K562 (cell line): ENCODE results near the gene TYROBP.

ENCODE experiments used
- KDM4B ChIP-seq, 2 experiments: fragments of 450-650 bp in 1 of 2; sonication (generic) in 1 of 2; IDR thresholded peaks; 2 replicates each; pipeline ENCODE4 v1.6.1; 2016 to 2017; ENCODE audit warnings: borderline replicate concordance in 2 of 2, antibody characterized with exemption in 1 of 2, low read depth in 1 of 2, mild to moderate bottlenecking in 1 of 2
- NRF1 ChIP-seq, 2 experiments: fragments of 450-650 bp; IDR thresholded peaks in 1 of 2; conservative IDR thresholded peaks in 1 of 2; 2 replicates each; pipeline ENCODE4 v1.6.1; 2014; ENCODE audit warnings: mild to moderate bottlenecking in 2 of 2
- RBM14 ChIP-seq: fragments of 200-400 bp; formaldehyde crosslinking; IDR thresholded peaks from 2 replicates; pipeline ENCODE4 v1.6.1; 2018; ENCODE audit warnings: low read depth, mild to moderate bottlenecking, low read length, moderate library complexity, borderline replicate concordance; ENCODE audit not compliant: insufficient read depth
- TAF1 ChIP-seq: IDR thresholded peaks from 2 replicates; pipeline ENCODE4 v1.6.1; 2011; ENCODE audit warnings: mild to moderate bottlenecking, low read length, moderate library complexity; ENCODE audit not compliant: insufficient read depth, control insufficient read depth, severe bottlenecking; ENCODE audit errors: extremely low read depth
- YBX1 ChIP-seq: fragments of 450-650 bp; IDR thresholded peaks from 2 replicates; pipeline ENCODE4 v1.7.1; 2016; ENCODE audit warnings: mild to moderate bottlenecking
- YY1 ChIP-seq, 3 experiments: IDR thresholded peaks; 2 replicates each; pipeline ENCODE4 v1.6.1; 2011; ENCODE audit warnings: low read length in 2 of 3, mild to moderate bottlenecking in 2 of 3, moderate library complexity in 2 of 3, borderline replicate concordance in 1 of 3, control low read depth in 1 of 3, low read depth in 1 of 3; ENCODE audit not compliant: insufficient read depth in 3 of 3, insufficient replicate concordance in 2 of 3, control insufficient read depth in 1 of 3, insufficient read length in 1 of 3; ENCODE audit errors: extremely low read depth in 1 of 3
- TF ChIP-seq, protein P1 (sequence below): sonication (generic); formaldehyde crosslinking; IDR thresholded peaks from 2 replicates; pipeline ENCODE4 v1.4.0; 2020; ENCODE audit warnings: mild to moderate bottlenecking, missing genetic modification reagents

- no peak for TF ChIP-seq YBX1
- no peak for TF ChIP-seq NRF1 (conservative IDR thresholded peaks at IDR 0.05 in 1 of 2, IDR thresholded peaks at IDR 0.05 in 1 of 2)
- TF ChIP-seq KDM4B (IDR thresholded peaks at IDR 0.05; ENCODE audit: borderline replicate concordance in 2 of 2, low read depth in 1 of 2) = no peak
- TF ChIP-seq RBM14 = no peak
- TF ChIP-seq, protein P1, sequence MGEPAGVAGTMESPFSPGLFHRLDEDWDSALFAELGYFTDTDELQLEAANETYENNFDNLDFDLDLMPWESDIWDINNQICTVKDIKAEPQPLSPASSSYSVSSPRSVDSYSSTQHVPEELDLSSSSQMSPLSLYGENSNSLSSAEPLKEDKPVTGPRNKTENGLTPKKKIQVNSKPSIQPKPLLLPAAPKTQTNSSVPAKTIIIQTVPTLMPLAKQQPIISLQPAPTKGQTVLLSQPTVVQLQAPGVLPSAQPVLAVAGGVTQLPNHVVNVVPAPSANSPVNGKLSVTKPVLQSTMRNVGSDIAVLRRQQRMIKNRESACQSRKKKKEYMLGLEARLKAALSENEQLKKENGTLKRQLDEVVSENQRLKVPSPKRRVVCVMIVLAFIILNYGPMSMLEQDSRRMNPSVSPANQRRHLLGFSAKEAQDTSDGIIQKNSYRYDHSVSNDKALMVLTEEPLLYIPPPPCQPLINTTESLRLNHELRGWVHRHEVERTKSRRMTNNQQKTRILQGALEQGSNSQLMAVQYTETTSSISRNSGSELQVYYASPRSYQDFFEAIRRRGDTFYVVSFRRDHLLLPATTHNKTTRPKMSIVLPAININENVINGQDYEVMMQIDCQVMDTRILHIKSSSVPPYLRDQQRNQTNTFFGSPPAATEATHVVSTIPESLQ (CRISPR knock-in tag) = no peak
- no peak for TF ChIP-seq TAF1
- TF ChIP-seq YY1 (IDR thresholded peaks at IDR 0.05; ENCODE audit: borderline replicate concordance in 1 of 3, control insufficient read depth in 1 of 3, extremely low read depth in 1 of 3, insufficient read depth in 3 of 3, insufficient read length in 1 of 3, insufficient replicate concordance in 2 of 3, low read depth in 1 of 3, low read length in 2 of 3) = no peak
Observed at GRCh38 chr19:35894342-35894741, 13.8 kb downstream of the TYROBP start.
